ENCODE data around the gene RMDN2. TPM values are rescaled to one million over a fixed set of nuclear protein-coding genes. Genes with fewer than 3 reads are reported as not detected.

RMDN2 gene
- total RNA-seq, 1 donor from 2014 or later = 21.9 TPM

- Histone ChIP-seq H3K36me3 (no peaks in the 10 kb centered on the region), H3K4me3 (no peak overlapping the region), H3K27me3 (ENCODE audit: low read depth) (no peaks in the 10 kb centered on the region), H3K4me1 (peaks cover 9% of the 10 kb centered on the region), H3K9me3 (no peaks in the 10 kb centered on the region), H3K27ac (no peak overlapping the region)
- DNase-seq = no peak
- TF ChIP-seq, protein P1, sequence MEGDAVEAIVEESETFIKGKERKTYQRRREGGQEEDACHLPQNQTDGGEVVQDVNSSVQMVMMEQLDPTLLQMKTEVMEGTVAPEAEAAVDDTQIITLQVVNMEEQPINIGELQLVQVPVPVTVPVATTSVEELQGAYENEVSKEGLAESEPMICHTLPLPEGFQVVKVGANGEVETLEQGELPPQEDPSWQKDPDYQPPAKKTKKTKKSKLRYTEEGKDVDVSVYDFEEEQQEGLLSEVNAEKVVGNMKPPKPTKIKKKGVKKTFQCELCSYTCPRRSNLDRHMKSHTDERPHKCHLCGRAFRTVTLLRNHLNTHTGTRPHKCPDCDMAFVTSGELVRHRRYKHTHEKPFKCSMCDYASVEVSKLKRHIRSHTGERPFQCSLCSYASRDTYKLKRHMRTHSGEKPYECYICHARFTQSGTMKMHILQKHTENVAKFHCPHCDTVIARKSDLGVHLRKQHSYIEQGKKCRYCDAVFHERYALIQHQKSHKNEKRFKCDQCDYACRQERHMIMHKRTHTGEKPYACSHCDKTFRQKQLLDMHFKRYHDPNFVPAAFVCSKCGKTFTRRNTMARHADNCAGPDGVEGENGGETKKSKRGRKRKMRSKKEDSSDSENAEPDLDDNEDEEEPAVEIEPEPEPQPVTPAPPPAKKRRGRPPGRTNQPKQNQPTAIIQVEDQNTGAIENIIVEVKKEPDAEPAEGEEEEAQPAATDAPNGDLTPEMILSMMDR (IDR thresholded peaks at IDR 0.05) = no peak
- ATAC-seq = no peak
- intact Hi-C loops (cut with DNase I) = no loop called here
Observed at GRCh38 chr2:37886745-37887144, 38.3 kb upstream of the RMDN2 start.

DNA sequence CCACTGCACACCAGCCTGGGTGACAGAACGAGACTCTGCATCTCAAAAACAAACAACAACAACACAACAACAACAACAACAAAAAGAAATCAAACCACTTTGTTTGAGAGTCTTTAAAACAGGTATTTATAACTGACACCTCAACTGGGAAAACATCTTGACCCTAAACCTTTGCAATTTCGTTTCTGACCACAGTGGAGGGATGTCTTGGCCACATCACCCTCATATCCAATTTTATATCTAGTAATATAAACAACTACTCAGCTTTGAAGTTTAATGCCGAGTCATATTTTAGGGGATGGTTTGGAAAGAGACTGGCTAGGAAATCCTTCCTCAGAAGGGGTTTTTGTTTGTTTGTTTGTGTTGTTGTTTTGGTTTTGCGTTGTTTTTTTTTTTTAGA is 37.8 kb upstream of the RMDN2 start:
- H3K27ac ChIP-seq = no peak overlapping the region
- intact Hi-C loops (cut with DNase I) = no loop called here
- no peak for ATAC-seq
- H3K36me3 ChIP-seq = no peaks in the 10 kb centered on the region
- peaks cover 14% of the 10 kb centered on the region for H3K4me1 ChIP-seq
- TF ChIP-seq, protein P1 (IDR thresholded peaks at IDR 0.05) = no peak
- no peaks in the 10 kb centered on the region for H3K9me3 ChIP-seq
- H3K27me3 ChIP-seq (ENCODE audit: low read depth) = no peaks in the 10 kb centered on the region
- DNase-seq = no peak
- no peak overlapping the region for H3K4me3 ChIP-seq

DNA sequence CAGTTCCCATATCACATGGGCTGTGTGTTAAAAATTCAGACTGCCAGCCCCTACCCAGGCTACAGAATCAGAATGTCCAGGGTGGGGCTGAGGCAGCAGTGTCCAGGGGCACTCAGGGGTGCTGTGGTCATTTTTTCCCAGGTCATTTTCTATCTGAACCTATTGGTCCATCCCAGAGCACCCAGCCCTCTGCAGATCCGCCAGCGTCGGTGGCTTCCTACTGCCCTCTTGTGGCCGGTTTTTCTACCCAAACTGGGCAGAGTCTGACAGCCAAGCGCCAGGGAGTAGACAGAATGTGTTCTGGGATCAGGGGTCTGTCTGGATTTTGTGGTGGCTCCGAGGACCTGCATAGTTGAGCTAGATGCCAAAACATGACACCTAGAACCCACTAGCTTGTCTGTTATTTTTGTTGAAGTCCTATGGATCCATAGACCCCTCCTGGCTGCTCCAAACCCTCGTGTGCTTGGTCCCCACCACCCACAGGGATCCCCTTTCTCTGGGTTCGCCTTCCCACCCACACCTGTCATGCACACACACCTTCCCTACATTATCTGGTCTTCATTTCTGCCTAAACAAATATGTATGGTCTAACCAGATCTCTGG is 34.1 kb upstream of the RMDN2 start:
- H3K27me3 ChIP-seq (ENCODE audit: low read depth) = no peaks in the 10 kb centered on the region
- peaks cover 49% of the 10 kb centered on the region for H3K4me1 ChIP-seq
- peak; percentile 83 for DNase-seq
- no peak overlapping the region for H3K4me3 ChIP-seq
- H3K9me3 ChIP-seq = no peaks in the 10 kb centered on the region
- ATAC-seq = peak; percentile 84 to 86
- intact Hi-C loops (cut with DNase I) = no loop called here
- no peak overlapping the region for H3K27ac ChIP-seq
- no peaks in the 10 kb centered on the region for H3K36me3 ChIP-seq
- TF ChIP-seq, protein P1 (IDR thresholded peaks at IDR 0.05) = peak; percentile 85

GRCh38 chr2:37891846-37892435 is 33.1 kb upstream of the RMDN2 start:
- intact Hi-C loops (cut with DNase I) = no loop called here
- H3K4me3 ChIP-seq = no peak overlapping the region
- DNase-seq = no peak
- peaks cover 49% of the 10 kb centered on the region for H3K4me1 ChIP-seq
- ATAC-seq = no peak
- no peaks in the 10 kb centered on the region for H3K9me3 ChIP-seq
- TF ChIP-seq, protein P1 (IDR thresholded peaks at IDR 0.05) = no peak
- no peaks in the 10 kb centered on the region for H3K36me3 ChIP-seq
- H3K27ac ChIP-seq = peak overlapping the region; percentile 50
- no peaks in the 10 kb centered on the region for H3K27me3 ChIP-seq (ENCODE audit: low read depth)

DNA sequence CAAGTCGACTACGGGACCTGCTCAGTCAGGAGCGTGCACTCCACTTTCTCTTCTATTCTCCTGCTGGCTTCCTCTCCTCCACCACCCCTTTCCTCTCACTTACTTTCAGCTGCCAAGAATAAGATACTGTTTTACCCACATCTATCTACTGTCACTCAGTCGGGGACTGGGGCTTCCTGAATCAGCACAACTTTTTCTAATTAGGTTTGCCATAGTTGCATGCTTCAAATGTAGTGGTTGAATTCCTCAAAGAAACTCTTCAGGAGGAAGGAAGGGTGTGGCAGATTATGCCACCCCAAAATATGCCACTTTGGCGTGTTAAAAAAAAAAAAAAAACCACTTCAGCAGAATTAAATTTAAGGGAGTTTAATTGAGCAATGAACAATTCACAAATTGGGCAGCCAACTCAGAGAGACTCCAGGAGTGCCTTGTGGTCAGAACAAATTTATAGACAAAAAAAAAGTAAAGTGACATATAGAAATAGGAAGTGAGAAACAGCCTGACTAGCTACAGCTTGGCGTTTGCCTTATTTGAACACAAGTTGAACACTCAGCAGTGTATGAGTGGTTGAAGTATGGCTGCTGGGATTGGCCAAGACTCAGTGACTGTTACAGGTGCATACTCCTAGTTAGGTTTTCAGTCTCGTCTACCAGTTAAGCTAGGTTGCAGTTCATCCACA is 32.5 kb upstream of the RMDN2 start:
- Histone ChIP-seq H3K4me1 (peaks cover 49% of the 10 kb centered on the region), H3K9me3 (no peaks in the 10 kb centered on the region), H3K27ac (peak overlapping the region; percentile 50), H3K36me3 (no peaks in the 10 kb centered on the region), H3K27me3 (ENCODE audit: low read depth) (no peaks in the 10 kb centered on the region), H3K4me3 (no peak overlapping the region)
- ATAC-seq = peak; percentile 68 to 76
- TF ChIP-seq, protein P1 (IDR thresholded peaks at IDR 0.05) = no peak
- intact Hi-C loops (cut with DNase I) = no loop called here
- DNase-seq = no peak
